SK-N-SH treated with all-trans-retinoic acid at 6 μM for 48 hours (cell line): ENCODE measurements around the gene TRPM7.

ENCODE experiments used
- ATAC-seq: fragments of 200-7000 bp; cut with Tn5 transposase; 3 replicates; pipeline ENCODE4 v1.9.1; 2020; ENCODE audit warnings: mild to moderate bottlenecking, moderate library complexity
- ARNTL ChIP-seq: fragments of 450-650 bp; formaldehyde crosslinking; IDR thresholded peaks from 2 replicates; pipeline ENCODE4 v1.5.0; 2020; ENCODE audit warnings: low read depth, mild to moderate bottlenecking, moderate library complexity, borderline replicate concordance
- BACH2 ChIP-seq: fragments of 250-450 bp; sonication (Bioruptor Pico); IDR thresholded peaks from 2 replicates; pipeline ENCODE4 v1.9.0; 2021; ENCODE audit warnings: mild to moderate bottlenecking, borderline replicate concordance
- CREB5 ChIP-seq: fragments of 250-450 bp; sonication (Bioruptor Pico); IDR thresholded peaks from 2 replicates; pipeline ENCODE4 v1.5.1; 2020; ENCODE audit warnings: low read depth, mild to moderate bottlenecking, moderate library complexity
- CSDC2 ChIP-seq: fragments of 250-450 bp; sonication (Bioruptor Pico); IDR thresholded peaks from 2 replicates; pipeline ENCODE4 v1.5.0; 2020; ENCODE audit warnings: mild to moderate bottlenecking, moderate library complexity
- ESRRG ChIP-seq: fragments of 250-450 bp; sonication (Bioruptor Pico); IDR thresholded peaks from 2 replicates; pipeline ENCODE4 v1.6.1; 2021; ENCODE audit warnings: mild to moderate bottlenecking
- ISL1 ChIP-seq: fragments of 250-450 bp; sonication (Bioruptor Pico); IDR thresholded peaks from 2 replicates; pipeline ENCODE4 v2.1.2; 2022; ENCODE audit warnings: mild to moderate bottlenecking, moderate library complexity
- OSR1 ChIP-seq: fragments of 250-450 bp; sonication (Bioruptor Pico); IDR thresholded peaks from 2 replicates; pipeline ENCODE4 v1.8.0; 2022; ENCODE audit warnings: moderate library complexity, mild to moderate bottlenecking, inconsistent platforms
- PPARA ChIP-seq: fragments of 250-450 bp; sonication (Bioruptor Pico); IDR thresholded peaks from 2 replicates; pipeline ENCODE4 v1.5.0; 2020; ENCODE audit warnings: mild to moderate bottlenecking, borderline replicate concordance
- SNAI2 ChIP-seq: fragments of 250-450 bp; sonication (Bioruptor Pico); IDR thresholded peaks from 2 replicates; pipeline ENCODE4 v1.5.0; 2020; ENCODE audit warnings: mild to moderate bottlenecking, moderate library complexity
- TCF4 ChIP-seq: fragments of 250-450 bp; sonication (Bioruptor Pico); IDR thresholded peaks from 2 replicates; pipeline ENCODE4 v1.8.0; 2021; ENCODE audit warnings: mild to moderate bottlenecking, moderate library complexity, borderline replicate concordance
- TOX ChIP-seq: fragments of 250-450 bp; sonication (Bioruptor Pico); IDR thresholded peaks from 2 replicates; pipeline ENCODE4 v1.8.0; 2021; ENCODE audit warnings: mild to moderate bottlenecking, moderate library complexity, borderline replicate concordance
- TSHZ2 ChIP-seq: fragments of 250-450 bp; sonication (Bioruptor Pico); IDR thresholded peaks from 2 replicates; pipeline ENCODE4 v1.5.0; 2020; ENCODE audit warnings: mild to moderate bottlenecking, moderate library complexity
- ZC3H10 ChIP-seq: fragments of 250-450 bp; sonication (Bioruptor Pico); IDR thresholded peaks from 2 replicates; pipeline ENCODE4 v1.5.1; 2021; ENCODE audit warnings: mild to moderate bottlenecking, moderate library complexity
- ZFP3 ChIP-seq: fragments of 250-450 bp; sonication (Bioruptor Pico); IDR thresholded peaks from 2 replicates; pipeline ENCODE4 v1.5.0; 2020; ENCODE audit warnings: mild to moderate bottlenecking, moderate library complexity
- ZFP30 ChIP-seq: fragments of 450-650 bp; formaldehyde crosslinking; IDR thresholded peaks from 2 replicates; pipeline ENCODE4 v1.5.0; 2022; ENCODE audit warnings: mild to moderate bottlenecking, moderate library complexity
- ZNF565 ChIP-seq: fragments of 450-650 bp; formaldehyde crosslinking; conservative IDR thresholded peaks from 2 replicates; pipeline ENCODE4 v1.5.0; 2020; ENCODE audit warnings: low read depth, mild to moderate bottlenecking, moderate library complexity
- ZNF70 ChIP-seq: fragments of 450-650 bp; formaldehyde crosslinking; IDR thresholded peaks from 2 replicates; pipeline ENCODE4 v1.5.0; 2020; ENCODE audit warnings: mild to moderate bottlenecking, moderate library complexity
- ZNF8 ChIP-seq: fragments of 450-650 bp; formaldehyde crosslinking; IDR thresholded peaks from 2 replicates; pipeline ENCODE4 v1.5.0; 2020; ENCODE audit warnings: mild to moderate bottlenecking, moderate library complexity
- TF ChIP-seq, protein P1 (sequence below): fragments of 250-450 bp; sonication (Bioruptor Pico); IDR thresholded peaks from 2 replicates; pipeline ENCODE4 v1.5.1; 2021; ENCODE audit warnings: mild to moderate bottlenecking, moderate library complexity
- TF ChIP-seq, protein P2 (sequence below): fragments of 250-450 bp; sonication (Bioruptor Pico); IDR thresholded peaks from 2 replicates; pipeline ENCODE4 v1.8.0; 2021; ENCODE audit warnings: low read depth, mild to moderate bottlenecking, moderate library complexity, borderline replicate concordance

The TRPM7 gene, protein sequence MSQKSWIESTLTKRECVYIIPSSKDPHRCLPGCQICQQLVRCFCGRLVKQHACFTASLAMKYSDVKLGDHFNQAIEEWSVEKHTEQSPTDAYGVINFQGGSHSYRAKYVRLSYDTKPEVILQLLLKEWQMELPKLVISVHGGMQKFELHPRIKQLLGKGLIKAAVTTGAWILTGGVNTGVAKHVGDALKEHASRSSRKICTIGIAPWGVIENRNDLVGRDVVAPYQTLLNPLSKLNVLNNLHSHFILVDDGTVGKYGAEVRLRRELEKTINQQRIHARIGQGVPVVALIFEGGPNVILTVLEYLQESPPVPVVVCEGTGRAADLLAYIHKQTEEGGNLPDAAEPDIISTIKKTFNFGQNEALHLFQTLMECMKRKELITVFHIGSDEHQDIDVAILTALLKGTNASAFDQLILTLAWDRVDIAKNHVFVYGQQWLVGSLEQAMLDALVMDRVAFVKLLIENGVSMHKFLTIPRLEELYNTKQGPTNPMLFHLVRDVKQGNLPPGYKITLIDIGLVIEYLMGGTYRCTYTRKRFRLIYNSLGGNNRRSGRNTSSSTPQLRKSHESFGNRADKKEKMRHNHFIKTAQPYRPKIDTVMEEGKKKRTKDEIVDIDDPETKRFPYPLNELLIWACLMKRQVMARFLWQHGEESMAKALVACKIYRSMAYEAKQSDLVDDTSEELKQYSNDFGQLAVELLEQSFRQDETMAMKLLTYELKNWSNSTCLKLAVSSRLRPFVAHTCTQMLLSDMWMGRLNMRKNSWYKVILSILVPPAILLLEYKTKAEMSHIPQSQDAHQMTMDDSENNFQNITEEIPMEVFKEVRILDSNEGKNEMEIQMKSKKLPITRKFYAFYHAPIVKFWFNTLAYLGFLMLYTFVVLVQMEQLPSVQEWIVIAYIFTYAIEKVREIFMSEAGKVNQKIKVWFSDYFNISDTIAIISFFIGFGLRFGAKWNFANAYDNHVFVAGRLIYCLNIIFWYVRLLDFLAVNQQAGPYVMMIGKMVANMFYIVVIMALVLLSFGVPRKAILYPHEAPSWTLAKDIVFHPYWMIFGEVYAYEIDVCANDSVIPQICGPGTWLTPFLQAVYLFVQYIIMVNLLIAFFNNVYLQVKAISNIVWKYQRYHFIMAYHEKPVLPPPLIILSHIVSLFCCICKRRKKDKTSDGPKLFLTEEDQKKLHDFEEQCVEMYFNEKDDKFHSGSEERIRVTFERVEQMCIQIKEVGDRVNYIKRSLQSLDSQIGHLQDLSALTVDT (N-terminal part only)

GRCh38 chr15:50686469-50687301 lies at the start of gene TRPM7:
Gene TRPM7, minus strand, starts transcription at chr15:50686797. Its CDS starts 264 bp downstream, at chr15:50686533.
- TF ChIP-seq OSR1 (CRISPR knock-in tag) (no peak), TCF4 (no peak), ZC3H10 (peak; percentile 54; the same call in 1 of the 2 replicates), ZFP30 (CRISPR knock-in tag) (no peak), SNAI2 (CRISPR knock-in tag) (0 out of 2 replicates have a peak, but pooled peaks have one; percentile 46), ZNF8 (CRISPR knock-in tag) (0 out of 2 replicates have a peak, but pooled peaks have one; percentile 6), TSHZ2 (CRISPR knock-in tag) (peak; percentile 18; the same call in 1 of the 2 replicates), CSDC2 (CRISPR knock-in tag) (peak; percentile 87; the same call in 1 of the 2 replicates), ZFP3 (0 out of 2 replicates have a peak, but pooled peaks have one; percentile 58), ZNF565 (CRISPR knock-in tag) (no peak), ARNTL (CRISPR knock-in tag) (no peak)
- TF ChIP-seq, protein P1, sequence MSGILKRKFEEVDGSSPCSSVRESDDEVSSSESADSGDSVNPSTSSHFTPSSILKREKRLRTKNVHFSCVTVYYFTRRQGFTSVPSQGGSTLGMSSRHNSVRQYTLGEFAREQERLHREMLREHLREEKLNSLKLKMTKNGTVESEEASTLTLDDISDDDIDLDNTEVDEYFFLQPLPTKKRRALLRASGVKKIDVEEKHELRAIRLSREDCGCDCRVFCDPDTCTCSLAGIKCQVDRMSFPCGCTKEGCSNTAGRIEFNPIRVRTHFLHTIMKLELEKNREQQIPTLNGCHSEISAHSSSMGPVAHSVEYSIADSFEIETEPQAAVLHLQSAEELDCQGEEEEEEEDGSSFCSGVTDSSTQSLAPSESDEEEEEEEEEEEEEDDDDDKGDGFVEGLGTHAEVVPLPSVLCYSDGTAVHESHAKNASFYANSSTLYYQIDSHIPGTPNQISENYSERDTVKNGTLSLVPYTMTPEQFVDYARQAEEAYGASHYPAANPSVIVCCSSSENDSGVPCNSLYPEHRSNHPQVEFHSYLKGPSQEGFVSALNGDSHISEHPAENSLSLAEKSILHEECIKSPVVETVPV: no peak
- TF ChIP-seq, protein P2, sequence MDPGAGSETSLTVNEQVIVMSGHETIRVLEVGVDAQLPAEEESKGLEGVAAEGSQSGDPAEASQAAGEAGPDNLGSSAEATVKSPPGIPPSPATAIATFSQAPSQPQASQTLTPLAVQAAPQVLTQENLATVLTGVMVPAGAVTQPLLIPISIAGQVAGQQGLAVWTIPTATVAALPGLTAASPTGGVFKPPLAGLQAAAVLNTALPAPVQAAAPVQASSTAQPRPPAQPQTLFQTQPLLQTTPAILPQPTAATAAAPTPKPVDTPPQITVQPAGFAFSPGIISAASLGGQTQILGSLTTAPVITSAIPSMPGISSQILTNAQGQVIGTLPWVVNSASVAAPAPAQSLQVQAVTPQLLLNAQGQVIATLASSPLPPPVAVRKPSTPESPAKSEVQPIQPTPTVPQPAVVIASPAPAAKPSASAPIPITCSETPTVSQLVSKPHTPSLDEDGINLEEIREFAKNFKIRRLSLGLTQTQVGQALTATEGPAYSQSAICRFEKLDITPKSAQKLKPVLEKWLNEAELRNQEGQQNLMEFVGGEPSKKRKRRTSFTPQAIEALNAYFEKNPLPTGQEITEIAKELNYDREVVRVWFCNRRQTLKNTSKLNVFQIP (CRISPR knock-in tag): no peak
- TF ChIP-seq, all 23 proteins: peak for 6
- ATAC-seq: peak; percentile 86

DNA sequence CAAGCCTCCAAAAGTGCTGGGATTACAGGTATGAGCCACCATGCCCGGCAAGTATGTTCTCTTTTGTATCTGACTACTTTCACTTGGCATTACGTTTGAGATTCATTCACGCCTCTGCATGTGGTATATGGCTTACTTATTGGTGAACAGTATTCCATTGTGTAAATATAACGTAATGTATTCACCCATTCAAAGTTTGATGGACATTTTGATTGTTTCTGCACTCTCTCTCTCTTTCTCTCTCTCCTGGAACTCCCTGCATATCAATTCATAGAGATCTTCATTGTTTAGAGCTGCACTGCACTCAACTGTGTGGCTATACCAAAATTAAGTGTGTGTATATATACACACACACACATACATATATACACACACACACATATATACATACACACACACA lies 48.6 kb upstream of the TRPM7 start:
- ATAC-seq: no peak
- TF ChIP-seq PPARA (CRISPR knock-in tag): no peak
- TF ChIP-seq CREB5 (CRISPR knock-in tag): no peak
- no peak for TF ChIP-seq ESRRG (CRISPR knock-in tag)
- no peak for TF ChIP-seq ZC3H10
- TF ChIP-seq, protein P2 (CRISPR knock-in tag): no peak
- no peak for TF ChIP-seq ISL1 (CRISPR knock-in tag)
- no peak for TF ChIP-seq ARNTL (CRISPR knock-in tag)
- TF ChIP-seq BACH2: no peak
- TF ChIP-seq ZNF70 (CRISPR knock-in tag): no peak
- TF ChIP-seq CSDC2 (CRISPR knock-in tag): no peak
- TF ChIP-seq ZFP3: no peak
- TF ChIP-seq ZNF8 (CRISPR knock-in tag): no peak
- TF ChIP-seq SNAI2 (CRISPR knock-in tag): no peak
- TF ChIP-seq ZFP30 (CRISPR knock-in tag): no peak
- no peak for TF ChIP-seq TOX
- no peak for TF ChIP-seq ZNF565 (CRISPR knock-in tag)
- no peak for TF ChIP-seq TSHZ2 (CRISPR knock-in tag)
